GM21576 (cell line): ENCODE data around the gene MEMO1.

Experiments
- ATAC-seq: cut with Tn5 transposase; IDR thresholded peaks from one replicate; pipeline ENCODE4 v1.9.1; 2021; ENCODE audit warnings: mild to moderate bottlenecking, moderate library complexity; ENCODE audit not compliant: unreplicated experiment

MEMO1 gene

GRCh38 chr2:31835450-31835849, 175.4 kb downstream of the MEMO1 start:
- ATAC-seq, result no peak

- no peak for ATAC-seq
Observed at GRCh38 chr2:31832363-31832762, 178.4 kb downstream of the MEMO1 start.

GRCh38 chr2:31831585-31831984, 179.2 kb downstream of the MEMO1 start:
- no peak for ATAC-seq

GRCh38 chr2:31828891-31829290, 181.9 kb downstream of the MEMO1 start:
- ATAC-seq, result no peak

GRCh38 chr2:31823558-31823957, 187.2 kb downstream of the MEMO1 start:
- no peak for ATAC-seq

GRCh38 chr2:31822587-31822986, 188.2 kb downstream of the MEMO1 start:
- ATAC-seq, result no peak
